Left lung (tissue), 10 donors: ENCODE results near the gene TNFAIP3. TPM values are rescaled to one million over a fixed set of nuclear protein-coding genes. Genes with fewer than 3 reads are reported as not detected.
A peak's percentile ranks its signal among the peaks of the same experiment; 100 is the strongest.

Source experiments
- ATAC-seq: fragments of 200-7000 bp; cut with Tn5 transposase; one replicate; pipeline ENCODE4 v1.9.1; 2020; ENCODE audit warnings: moderate library complexity
- DNase-seq, 4 donors: peaks; one replicate each; pipeline ENCODE4 v3.0.0-alpha.2; 2013 to 2020
- H3K27ac ChIP-seq, 2 donors: fragments of 200-600 bp; sonication (generic) in 1 of 2; one replicate each; pipeline versions ENCODE4 v1.5.0 to v1.8.0; 2020 to 2021
- H3K27me3 ChIP-seq, 2 donors: fragments of 200-600 bp; sonication (generic) in 1 of 2; one replicate each; pipeline versions ENCODE4 v1.5.0 to v1.8.0; 2020 to 2021
- H3K36me3 ChIP-seq, 2 donors: fragments of 200-600 bp; sonication (generic) in 1 of 2; one replicate each; pipeline versions ENCODE4 v1.5.0 to v1.8.0; 2020 to 2021
- H3K4me1 ChIP-seq, 2 donors: fragments of 200-600 bp; one replicate each; pipeline ENCODE4 v1.8.0; 2021
- H3K4me3 ChIP-seq, 2 donors: fragments of 200-600 bp; sonication (generic) in 1 of 2; one replicate each; pipeline versions ENCODE4 v1.5.0 to v1.8.0; 2020 to 2021; ENCODE audit warnings: mild to moderate bottlenecking in 1 of 2
- H3K9me3 ChIP-seq, 2 donors: fragments of 200-600 bp; sonication (generic) in 1 of 2; one replicate each; pipeline versions ENCODE4 v1.5.0 to v1.8.0; 2020 to 2021
- CTCF ChIP-seq, 2 donors: fragments of 200-600 bp; sonication (generic) in 1 of 2; IDR thresholded peaks; one replicate each; pipeline versions ENCODE4 v1.5.0 to v1.8.0; 2021; ENCODE audit warnings: antibody characterized with exemption in 2 of 2
- intact Hi-C, 2 donors: fragments of 100-400 bp; cut with DNase I; formaldehyde crosslinking; loops; one replicate each; pipeline versions ENCODE4 v1.11.2 to v1.14.2; 2022
- polyA plus RNA-seq, 6 donors: library from polyadenylated mRNA; unstranded; fragments of 120-200 nt; gene quantifications; one replicate each; pipeline ENCODE4 v1.2.1, GENCODE V29; 2013; ENCODE audit not compliant: insufficient read length in 6 of 6
- total RNA-seq, 2 donors: library from RNA; stranded (reverse); fragmentation: NEBNext Ultra II Directional; extraction: Animal tissue kit (Norgen Biotek cat#: 25700); gene quantifications; one replicate each; pipeline ENCODE4 v1.2.1, GENCODE V29; 2021
- donor health status: DM: no; HTN: yes; CAD: no.
- donor health status: DM: no; HTN: no; CAD: no.

TNFAIP3 gene
- total and polyA plus RNA-seq, 8 donors: 14.6 to 102 (median 17.2) TPM

GRCh38 chr6:137870744-137871247 is 3.7 kb downstream of the TNFAIP3 start:
- ATAC-seq (no peak), DNase-seq (no peak)
- H3K9me3 ChIP-seq: no peaks in the 10 kb centered on the region
- intact Hi-C loops: no loop called here
- H3K36me3 ChIP-seq: peaks cover 3 to 31% of the 10 kb centered on the region in 2 donors
- H3K27me3 ChIP-seq: no peaks in the 10 kb centered on the region
- peak overlapping the region in 1 of 2 donors; percentile 79 for H3K4me3 ChIP-seq
- H3K4me1 ChIP-seq: peaks cover 15 to 81% of the 10 kb centered on the region in 2 donors
- peak in 1 of 2 donors; percentile 25 for TF ChIP-seq CTCF (IDR thresholded peaks at IDR 0.05)
- H3K27ac ChIP-seq: peak overlapping the region; percentile 4 to 72

GRCh38 chr6:137871291-137871690 is 4.2 kb downstream of the TNFAIP3 start:
- Histone ChIP-seq H3K36me3 (peaks cover 5 to 36% of the 10 kb centered on the region in 2 donors), H3K9me3 (no peaks in the 10 kb centered on the region), H3K4me1 (peaks cover 15 to 81% of the 10 kb centered on the region in 2 donors), H3K27ac (peak overlapping the region in 1 of 2 donors; percentile 72), H3K4me3 (peak overlapping the region in 1 of 2 donors; percentile 79), H3K27me3 (no peaks in the 10 kb centered on the region)
- DNase-seq: no peak
- TF ChIP-seq CTCF (IDR thresholded peaks at IDR 0.05): no peak
- intact Hi-C loops: no loop called here
- no peak for ATAC-seq

GRCh38 chr6:137871831-137872454 is 4.9 kb downstream of the TNFAIP3 start:
- peak overlapping the region; percentile 9 to 72 for H3K27ac ChIP-seq
- no peak for DNase-seq
- ATAC-seq: no peak
- no peaks in the 10 kb centered on the region for H3K27me3 ChIP-seq
- peak overlapping the region in 1 of 2 donors; percentile 79 for H3K4me3 ChIP-seq
- no peaks in the 10 kb centered on the region for H3K9me3 ChIP-seq
- intact Hi-C loops: no loop called here
- TF ChIP-seq CTCF (IDR thresholded peaks at IDR 0.05): peak in 1 of 2 donors; percentile 3
- H3K36me3 ChIP-seq: peaks cover 5 to 42% of the 10 kb centered on the region in 2 donors
- H3K4me1 ChIP-seq: peaks cover 15 to 86% of the 10 kb centered on the region in 2 donors

- ATAC-seq: no peak
- peak overlapping the region in 1 of 2 donors; percentile 79 for H3K4me3 ChIP-seq
Measured at GRCh38 chr6:137872581-137873115, 5.6 kb downstream of the TNFAIP3 start.

More at GRCh38 chr6:137872581-137873115, 5.6 kb downstream of the TNFAIP3 start:
- Histone ChIP-seq H3K4me1 (peaks cover 15 to 91% of the 10 kb centered on the region in 2 donors), H3K27ac (peak overlapping the region; percentile 20 to 72), H3K27me3 (no peaks in the 10 kb centered on the region), H3K9me3 (no peaks in the 10 kb centered on the region), H3K36me3 (peaks cover 5 to 49% of the 10 kb centered on the region in 2 donors)
- intact Hi-C loops: no loop called here
- no peak for DNase-seq
- no peak for TF ChIP-seq CTCF (IDR thresholded peaks at IDR 0.05)
